HepG2 (cell line): ENCODE results near the gene DARS2. TPM values are rescaled to one million over a fixed set of nuclear protein-coding genes. Genes with fewer than 3 reads are reported as not detected.
A peak's percentile ranks its signal among the peaks of the same experiment; 100 is the strongest.

ENCODE experiments used
- BRCA1 ChIP-seq: sonication (generic); formaldehyde crosslinking; IDR thresholded peaks from 2 replicates; pipeline ENCODE4 v1.4.0; 2020; ENCODE audit warnings: missing genetic modification reagents
- HNRNPL ChIP-seq: fragments of 200-400 bp; formaldehyde crosslinking; IDR thresholded peaks from 2 replicates; pipeline ENCODE4 v1.6.1; 2017; ENCODE audit warnings: mild to moderate bottlenecking, low read depth, low read length
- HNRNPLL ChIP-seq: fragments of 200-400 bp; formaldehyde crosslinking; IDR thresholded peaks from 2 replicates; pipeline ENCODE4 v1.6.1; 2017; ENCODE audit warnings: mild to moderate bottlenecking, low read depth, low read length; ENCODE audit not compliant: poor library complexity, severe bottlenecking
- SMYD3 ChIP-seq: sonication (generic); formaldehyde crosslinking; IDR thresholded peaks from 2 replicates; pipeline ENCODE4 v1.8.1; 2023; ENCODE audit warnings: mild to moderate bottlenecking, missing genetic modification reagents
- SNAPC5 ChIP-seq: sonication (generic); formaldehyde crosslinking; IDR thresholded peaks from 2 replicates; pipeline ENCODE4 v1.8.1; 2023; ENCODE audit warnings: mild to moderate bottlenecking, missing genetic modification reagents, borderline replicate concordance
- SOX6 ChIP-seq, 2 experiments: fragments of 450-650 bp in 1 of 2; sonication (generic) in 1 of 2; formaldehyde crosslinking in 1 of 2; IDR thresholded peaks; 2 replicates each; pipeline versions ENCODE4 v1.4.0 to v1.6.1; 2017 to 2020; ENCODE audit warnings: antibody characterized with exemption in 1 of 2, mild to moderate bottlenecking in 1 of 2, missing genetic modification reagents in 1 of 2
- U2AF1 ChIP-seq: fragments of 200-400 bp; formaldehyde crosslinking; optimal IDR thresholded peaks from 2 replicates; pipeline ENCODE3; 2017; ENCODE audit warnings: mild to moderate bottlenecking, low read depth, low read length
- ZBTB40 ChIP-seq, 2 experiments: fragments of 450-650 bp in 1 of 2; sonication (generic) in 1 of 2; formaldehyde crosslinking in 1 of 2; IDR thresholded peaks; 2 replicates each; pipeline versions ENCODE4 v1.6.1 to v1.8.0; 2016 to 2022; ENCODE audit warnings: antibody characterized with exemption in 1 of 2, mild to moderate bottlenecking in 1 of 2, missing genetic modification reagents in 1 of 2
- ZFP36 ChIP-seq: fragments of 150-350 bp; IDR thresholded peaks from 2 replicates; pipeline ENCODE4 v1.6.1; 2018; ENCODE audit warnings: borderline replicate concordance, low read length, low read depth; ENCODE audit not compliant: partially characterized antibody
- ZNF367 ChIP-seq: sonication (generic); formaldehyde crosslinking; IDR thresholded peaks from 2 replicates; pipeline ENCODE4 v1.4.0; 2020; ENCODE audit warnings: missing genetic modification reagents, borderline replicate concordance
- ZNF430 ChIP-seq: sonication (generic); formaldehyde crosslinking; IDR thresholded peaks from 2 replicates; pipeline ENCODE4 v1.9.0; 2021; ENCODE audit warnings: mild to moderate bottlenecking, missing genetic modification reagents
- ZNF431 ChIP-seq: sonication (generic); formaldehyde crosslinking; IDR thresholded peaks from 2 replicates; pipeline ENCODE4 v1.9.0; 2022; ENCODE audit warnings: missing genetic modification reagents, low read depth, mild to moderate bottlenecking, borderline replicate concordance
- ZNF460 ChIP-seq: sonication (generic); formaldehyde crosslinking; IDR thresholded peaks from 2 replicates; pipeline ENCODE4 v1.5.1; 2020; ENCODE audit warnings: missing genetic modification reagents, mild to moderate bottlenecking, borderline replicate concordance
- ZNF703 ChIP-seq: sonication (generic); formaldehyde crosslinking; IDR thresholded peaks from 2 replicates; pipeline ENCODE4 v1.5.1; 2020; ENCODE audit warnings: missing genetic modification reagents, mild to moderate bottlenecking, moderate library complexity, borderline replicate concordance
- ZNF704 ChIP-seq: sonication (generic); formaldehyde crosslinking; IDR thresholded peaks from 2 replicates; pipeline ENCODE4 v1.8.1; 2023; ENCODE audit warnings: mild to moderate bottlenecking, inconsistent platforms, moderate library complexity, missing genetic modification reagents, borderline replicate concordance
- ZNF883 ChIP-seq: sonication (generic); formaldehyde crosslinking; IDR thresholded peaks from 2 replicates; pipeline ENCODE4 v1.5.1; 2020; ENCODE audit warnings: mild to moderate bottlenecking, missing genetic modification reagents; ENCODE audit errors: not compliant biosample characterization
- polyA plus RNA-seq, 8 experiments: library from polyadenylated mRNA; depleted of rRNA in 3 of 8; stranded (reverse) in 7 of 8; unstranded in 1 of 8; fragments of >200 nt; fragmentation: Illumina TruSeq in 4 of 8; extraction: Trizol in 4 of 8; gene quantifications; 2 replicates each; pipeline versions ENCODE4 v1.2.1 to v1.2.3, GENCODE V29; 2011 to 2016; ENCODE audit warnings: low read depth in 4 of 8, missing spikeins in 1 of 8, mixed read lengths in 1 of 8; ENCODE audit not compliant: insufficient read depth in 1 of 8
- total RNA-seq, 5 experiments: library from RNA; depleted of rRNA; stranded (reverse); fragments of >200 nt; fragmentation: Illumina TruSeq; extraction: Trizol; gene quantifications; 2 replicates each; pipeline ENCODE4 v1.2.3, GENCODE V29; 2016; ENCODE audit warnings: low read depth in 1 of 5

The DARS2 gene
- total and polyA plus RNA-seq, 2 of the 13 experiments (the other 11 are each of a cell fraction or from before 2014, with no cell fraction given), result 17.6 to 27.7 TPM

GRCh38 chr1:173867141-173867752 lies 42.8 kb downstream of the DARS2 start (continued):
- TF ChIP-seq SOX6 (IDR thresholded peaks at IDR 0.05) (no peak), SOX6 (CRISPR knock-in tag; IDR thresholded peaks at IDR 0.05) (peak; percentile 37; the same call in 1 of the 2 replicates), SNAPC5 (CRISPR knock-in tag) (no peak), BRCA1 (CRISPR knock-in tag) (0 out of 2 replicates have a peak, but pooled peaks have one; percentile 60), ZNF430 (CRISPR knock-in tag) (peak; percentile 35; the same call in 1 of the 2 replicates), U2AF1 (peak; percentile 81), ZNF883 (CRISPR knock-in tag) (no peak), ZBTB40 (IDR thresholded peaks at IDR 0.05) (no peak), ZBTB40 (CRISPR knock-in tag; IDR thresholded peaks at IDR 0.05) (no peak), ZNF460 (CRISPR knock-in tag) (peak; percentile 92), ZNF367 (CRISPR knock-in tag) (no peak), HNRNPL (0 out of 2 replicates have a peak, but pooled peaks have one; percentile 17), SMYD3 (CRISPR knock-in tag) (peak; percentile 58; the same call in 1 of the 2 replicates), ZNF704 (CRISPR knock-in tag) (0 out of 2 replicates have a peak, but pooled peaks have one; percentile 41), ZNF431 (CRISPR knock-in tag) (peak; percentile 70; the same call in 1 of the 2 replicates), HNRNPLL (no peak), ZNF703 (CRISPR knock-in tag) (no peak), ZFP36 (no peak)
